ENCODE results near the gene GDI1. TPM values are rescaled to one million over a fixed set of nuclear protein-coding genes. Genes with fewer than 3 reads are reported as not detected.

The GDI1 gene
- total RNA-seq, 1 donor from 2014 or later = 113 TPM

GRCh38 chrX:154462396-154462795 lies 25.4 kb downstream of the GDI1 start:
- no peak for DNase-seq (ENCODE audit: low read depth)
- H3K27me3 ChIP-seq (ENCODE audit: control insufficient read depth, insufficient read depth, low read length) = no peaks in the 10 kb centered on the region
- TF ChIP-seq CTCF (IDR thresholded peaks at IDR 0.05; ENCODE audit: insufficient read depth, low read length, poor library complexity, severe bottlenecking) = no peak
- H3K4me3 ChIP-seq (ENCODE audit: low read depth, low read length) = no peak overlapping the region
- no peaks in the 10 kb centered on the region for H3K36me3 ChIP-seq (ENCODE audit: control insufficient read depth, insufficient read depth, low read length)

GRCh38 chrX:154463611-154464220 lies 26.8 kb downstream of the GDI1 start:
- H3K36me3 ChIP-seq (ENCODE audit: control insufficient read depth, insufficient read depth, low read length) = no peaks in the 10 kb centered on the region

GRCh38 chrX:154464806-154465365 lies 27.9 kb downstream of the GDI1 start:
- no peak for TF ChIP-seq CTCF (IDR thresholded peaks at IDR 0.05; ENCODE audit: insufficient read depth, low read length, poor library complexity, severe bottlenecking)
- Histone ChIP-seq H3K4me3 (ENCODE audit: low read depth, low read length) (no peak overlapping the region), H3K27me3 (ENCODE audit: control insufficient read depth, insufficient read depth, low read length) (no peaks in the 10 kb centered on the region), H3K36me3 (ENCODE audit: control insufficient read depth, insufficient read depth, low read length) (no peaks in the 10 kb centered on the region)
- no peak for DNase-seq (ENCODE audit: low read depth)

More at GRCh38 chrX:154463611-154464220, 26.8 kb downstream of the GDI1 start:
- Histone ChIP-seq H3K27me3 (ENCODE audit: control insufficient read depth, insufficient read depth, low read length) (no peaks in the 10 kb centered on the region), H3K4me3 (ENCODE audit: low read depth, low read length) (no peak overlapping the region)
- no peak for TF ChIP-seq CTCF (IDR thresholded peaks at IDR 0.05; ENCODE audit: insufficient read depth, low read length, poor library complexity, severe bottlenecking)
- no peak for DNase-seq (ENCODE audit: low read depth)

- no peak for TF ChIP-seq CTCF (IDR thresholded peaks at IDR 0.05; ENCODE audit: insufficient read depth, low read length, poor library complexity, severe bottlenecking)
- DNase-seq (ENCODE audit: low read depth) = no peak
- Histone ChIP-seq H3K4me3 (ENCODE audit: low read depth, low read length) (no peak overlapping the region), H3K36me3 (ENCODE audit: control insufficient read depth, insufficient read depth, low read length) (no peaks in the 10 kb centered on the region), H3K27me3 (ENCODE audit: control insufficient read depth, insufficient read depth, low read length) (no peaks in the 10 kb centered on the region)
Observed at GRCh38 chrX:154465601-154466000, 28.6 kb downstream of the GDI1 start.

GRCh38 chrX:154466036-154466435 lies 29.1 kb downstream of the GDI1 start:
- Histone ChIP-seq H3K27me3 (ENCODE audit: control insufficient read depth, insufficient read depth, low read length) (no peaks in the 10 kb centered on the region), H3K36me3 (ENCODE audit: control insufficient read depth, insufficient read depth, low read length) (no peaks in the 10 kb centered on the region), H3K4me3 (ENCODE audit: low read depth, low read length) (no peak overlapping the region)
- no peak for TF ChIP-seq CTCF (IDR thresholded peaks at IDR 0.05; ENCODE audit: insufficient read depth, low read length, poor library complexity, severe bottlenecking)
- no peak for DNase-seq (ENCODE audit: low read depth)

- Histone ChIP-seq H3K4me3 (ENCODE audit: low read depth, low read length) (no peak overlapping the region), H3K36me3 (ENCODE audit: control insufficient read depth, insufficient read depth, low read length) (no peaks in the 10 kb centered on the region), H3K27me3 (ENCODE audit: control insufficient read depth, insufficient read depth, low read length) (no peaks in the 10 kb centered on the region)
- DNase-seq (ENCODE audit: low read depth) = no peak
- TF ChIP-seq CTCF (IDR thresholded peaks at IDR 0.05; ENCODE audit: insufficient read depth, low read length, poor library complexity, severe bottlenecking) = no peak
Observed at GRCh38 chrX:154466907-154467306, 30.0 kb downstream of the GDI1 start.
